Nucleus accumbens (tissue), 56 donors: ENCODE data around the gene ADCY3.

Source experiments
- DNase-seq, 56 donors: peaks; one replicate each; lab custom pipeline; 2025; lab: John Stamatoyannopoulos, UW

Gene ADCY3

DNA sequence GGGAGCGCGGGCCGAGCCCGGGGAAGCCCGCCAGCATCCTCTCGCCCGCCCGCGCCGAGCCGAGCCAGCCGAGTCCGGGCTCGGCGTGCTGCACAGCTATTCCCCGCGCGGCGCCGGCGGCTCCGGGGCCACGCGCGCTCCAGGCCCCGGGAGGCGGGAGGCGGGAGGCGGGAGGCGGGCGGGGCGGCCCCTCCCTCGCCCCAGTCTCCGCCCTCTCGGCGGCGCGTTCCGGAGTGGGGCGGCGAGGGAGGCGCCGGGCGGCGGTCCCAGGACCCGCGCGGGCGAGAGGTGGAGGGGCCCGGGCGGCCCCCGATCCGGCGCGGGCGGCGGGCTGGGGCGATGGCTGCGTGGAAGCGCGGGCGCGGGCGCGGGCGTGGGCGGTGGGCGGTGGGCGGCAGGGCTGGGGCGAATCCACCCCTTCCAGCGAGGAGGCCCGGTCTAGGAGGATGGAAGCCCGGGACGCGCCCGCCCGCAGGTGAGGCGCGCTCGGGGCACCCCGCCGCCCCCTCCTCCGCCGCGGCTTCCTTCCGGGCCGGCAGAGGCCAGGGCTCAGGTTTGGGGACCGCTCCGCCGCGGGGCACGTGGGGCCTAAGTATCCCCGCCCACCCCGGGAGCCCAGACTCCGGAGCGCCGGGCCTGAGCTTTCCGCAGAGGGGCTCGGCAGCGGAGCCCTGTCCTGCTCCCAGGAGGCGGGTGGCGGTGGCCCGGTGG, at the start of gene ADCY3:
Gene ADCY3 (minus strand): TSS at position 140 of the 711 bp plus-strand sequence. CDS start 1,250 bp downstream, outside the sequence.
- DNase-seq = peak in 37 of 56 donors; percentile 18 to 86 (median 48)

GRCh38 chr2:24969784-24970183, 49.7 kb upstream of the ADCY3 start:
- no peak for DNase-seq

- peak in 5 of 56 donors; percentile 4 to 48 (median 13) for DNase-seq
Measured at GRCh38 chr2:24961903-24962302, 41.9 kb upstream of the ADCY3 start.

DNA sequence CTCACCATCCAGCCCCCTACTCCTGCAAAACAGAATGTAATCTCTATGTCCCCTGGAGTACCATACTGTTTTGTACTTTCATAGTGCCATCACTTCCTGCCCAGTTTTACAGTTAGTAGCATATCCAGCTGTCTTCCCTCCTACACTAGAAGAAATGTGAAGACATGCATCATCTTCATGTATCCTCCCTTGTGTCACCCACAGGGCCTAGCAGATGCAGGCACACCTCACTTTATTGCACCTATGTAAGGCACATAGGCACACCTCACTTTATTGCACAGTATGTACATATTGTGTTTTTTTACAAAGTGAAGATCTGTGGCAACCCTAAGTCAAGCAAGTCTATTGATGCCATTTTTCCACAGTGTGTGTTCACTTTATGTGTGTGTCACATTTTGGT, 39.7 kb upstream of the ADCY3 start:
- DNase-seq = no peak

DNA sequence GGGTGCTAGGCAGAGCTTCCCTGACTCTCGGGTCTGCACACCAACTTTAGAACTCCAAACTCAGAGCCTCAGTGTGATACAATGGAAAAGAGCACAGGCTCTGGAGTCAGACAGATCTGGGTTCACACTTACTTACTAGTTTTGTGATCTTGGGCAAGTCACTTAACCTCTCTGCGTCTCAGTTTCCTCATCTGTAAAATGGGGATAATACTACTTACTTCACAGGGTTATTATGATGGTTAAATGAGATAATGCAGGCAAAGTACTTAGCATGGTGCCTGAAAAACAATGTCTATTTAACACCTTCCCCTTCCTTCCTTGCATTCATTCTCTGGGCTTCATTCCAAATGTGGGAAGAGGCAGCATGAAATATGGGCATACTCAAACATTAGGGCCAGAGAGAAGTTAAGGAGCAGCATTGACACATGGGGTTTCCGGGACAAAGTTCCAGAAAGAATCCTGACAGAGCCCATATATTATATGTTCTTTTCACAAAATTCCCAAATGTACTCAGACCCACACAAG, 38.4 kb upstream of the ADCY3 start:
- no peak for DNase-seq

DNA sequence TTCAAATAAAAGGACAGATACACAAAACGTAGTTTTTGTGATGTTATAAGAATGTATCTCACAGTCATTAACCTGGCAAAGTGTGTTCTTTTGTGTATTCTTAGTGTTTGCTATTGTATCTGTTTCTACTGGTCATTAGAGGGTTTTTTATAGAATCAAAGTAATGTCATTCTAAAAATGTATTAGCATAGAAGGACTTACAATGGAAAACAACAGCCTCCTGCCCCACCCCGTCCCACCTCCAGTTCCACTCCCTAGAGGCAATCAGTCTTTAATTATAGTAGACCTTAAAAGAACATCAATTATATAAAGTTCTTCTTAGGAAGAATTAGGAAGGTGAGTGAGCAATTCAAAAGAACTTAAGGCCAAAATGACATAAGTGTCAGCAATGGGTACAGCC, 37.9 kb upstream of the ADCY3 start:
- no peak for DNase-seq

DNA sequence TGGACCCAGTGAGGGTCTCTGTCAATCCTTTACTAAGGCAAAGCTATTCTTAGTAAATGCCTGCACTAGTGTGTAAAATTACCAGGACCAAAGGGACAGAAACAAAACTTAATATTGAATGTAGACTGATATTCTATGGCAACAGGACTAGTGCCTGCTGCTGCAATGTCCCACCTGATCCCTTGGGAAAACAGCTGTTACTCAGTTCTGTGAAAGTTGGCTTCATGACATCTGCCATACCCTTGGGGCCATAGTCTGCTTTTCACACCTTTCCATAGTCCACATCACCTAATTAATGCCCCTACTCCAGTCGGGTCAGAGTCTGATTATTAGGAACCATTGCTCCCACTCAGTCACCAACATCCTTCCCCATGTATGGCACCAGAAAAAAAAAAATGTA, 37.2 kb upstream of the ADCY3 start:
- DNase-seq = no peak

DNA sequence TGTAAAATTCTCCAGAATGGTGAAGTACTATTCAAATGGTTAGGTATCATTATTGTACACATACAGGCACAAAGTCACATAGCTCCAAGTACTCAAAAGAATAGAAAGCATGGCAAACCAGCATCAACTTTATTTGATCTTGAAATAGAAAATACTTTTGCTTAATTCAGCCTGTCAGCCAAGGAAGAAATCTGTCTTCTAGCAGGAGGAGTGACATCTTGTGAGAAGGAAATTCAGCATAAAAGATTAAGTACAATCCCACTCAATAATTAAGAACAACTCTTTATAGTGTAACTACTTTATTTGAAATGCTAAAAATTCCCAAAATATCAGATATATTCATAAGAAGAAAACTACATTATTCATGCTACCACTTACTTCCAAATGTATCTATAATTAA, 35.9 kb upstream of the ADCY3 start:
- DNase-seq = no peak

- DNase-seq = no peak
Measured at GRCh38 chr2:24955232-24955631, 35.2 kb upstream of the ADCY3 start.

DNA sequence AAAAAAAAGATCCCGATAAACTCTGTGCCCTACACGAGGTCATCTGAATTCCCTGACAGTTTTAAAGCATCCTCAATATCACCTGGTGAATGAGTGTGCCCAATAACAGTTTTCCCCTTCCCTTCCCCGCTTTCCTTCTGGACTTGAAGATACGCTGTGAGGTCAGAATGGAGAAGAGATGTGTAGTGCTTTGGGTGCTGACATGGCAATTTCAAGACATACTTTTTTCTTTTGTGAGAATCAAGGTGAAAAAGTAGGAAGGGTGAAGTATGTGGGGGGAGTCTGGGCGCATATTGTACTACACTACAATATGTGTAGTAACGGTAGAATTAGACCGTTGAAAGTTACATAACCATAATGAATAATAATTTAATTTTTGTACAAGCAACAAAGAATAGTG, 30.1 kb upstream of the ADCY3 start:
- DNase-seq = no peak

GRCh38 chr2:24948506-24948905, 28.5 kb upstream of the ADCY3 start:
- DNase-seq = no peak

GRCh38 chr2:24947561-24948157, 27.6 kb upstream of the ADCY3 start:
- no peak for DNase-seq

GRCh38 chr2:24945907-24946306, 25.9 kb upstream of the ADCY3 start:
- DNase-seq = no peak

DNA sequence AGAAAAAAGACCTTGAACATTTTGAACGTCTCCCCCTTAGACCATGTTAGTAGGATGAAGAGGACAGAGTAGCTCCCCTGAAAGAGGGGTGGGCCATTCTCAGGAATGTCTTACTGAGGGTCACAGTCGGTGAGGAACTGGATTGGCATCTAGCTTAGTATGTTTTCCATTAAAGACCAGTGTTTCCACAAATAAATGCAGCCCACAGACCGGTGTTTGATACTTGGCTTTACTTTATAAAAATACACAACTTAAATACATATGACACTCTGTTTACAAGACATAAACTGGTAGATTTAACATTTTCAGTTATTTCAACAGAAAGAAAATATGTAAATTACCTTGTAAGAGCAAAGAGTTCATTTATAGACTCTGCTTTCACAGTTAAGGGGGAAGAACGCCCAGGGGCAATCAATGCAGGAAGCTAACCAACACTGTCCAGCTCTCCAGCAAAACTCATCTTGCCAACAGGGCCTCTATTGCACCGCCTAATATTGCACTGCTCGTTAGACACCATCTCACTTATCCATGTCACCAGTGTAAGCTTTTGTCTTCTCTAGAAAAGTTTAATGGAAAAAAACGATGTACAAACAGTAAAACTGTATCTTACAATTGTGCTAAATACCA, 23.5 kb upstream of the ADCY3 start:
- no peak for DNase-seq

- no peak for DNase-seq
Measured at GRCh38 chr2:24939353-24939752, 19.3 kb upstream of the ADCY3 start.

DNA sequence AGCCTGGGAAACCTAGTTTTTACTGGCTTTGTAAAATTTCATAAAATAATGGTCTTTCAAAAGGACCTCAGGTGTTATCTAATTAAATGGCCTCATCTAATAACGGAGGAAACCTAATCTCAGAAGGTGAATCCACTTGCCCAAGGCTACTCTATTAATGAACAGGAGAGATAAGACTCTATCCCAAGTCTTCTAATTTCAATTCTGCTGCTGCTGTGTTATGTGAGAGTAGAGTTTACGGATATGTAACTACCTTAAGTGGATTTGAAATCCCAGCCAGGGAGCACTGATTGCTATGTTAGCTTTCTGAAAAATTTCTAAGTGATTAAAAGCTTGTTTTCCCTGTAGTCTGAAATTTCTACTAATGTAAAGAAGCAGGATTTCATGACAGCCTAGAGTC, 17.2 kb upstream of the ADCY3 start:
- no peak for DNase-seq

GRCh38 chr2:24935145-24935544, 15.1 kb upstream of the ADCY3 start:
- DNase-seq = no peak

- DNase-seq = no peak
Measured at GRCh38 chr2:24932715-24933114, 12.7 kb upstream of the ADCY3 start.

DNA sequence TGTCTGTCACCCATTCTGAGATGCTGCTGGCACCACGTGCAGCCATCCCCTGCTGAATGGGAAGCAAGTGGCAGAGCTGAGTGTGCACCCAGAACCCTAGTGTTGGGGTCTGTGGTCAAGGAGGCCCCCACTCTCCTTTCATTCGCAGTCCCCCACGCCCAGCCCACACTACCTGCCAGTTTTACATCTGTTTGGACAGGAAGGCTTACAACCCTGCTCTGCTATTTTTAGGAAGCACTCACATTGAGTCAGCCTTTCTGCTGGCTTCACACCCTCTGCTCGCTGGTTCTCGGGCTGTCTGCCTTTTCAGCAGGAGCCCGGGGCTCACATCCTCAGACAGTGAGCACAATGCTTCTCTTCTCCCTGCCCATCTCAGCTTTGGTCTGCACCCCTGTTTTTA, 10.7 kb upstream of the ADCY3 start:
- peak in 18 of 56 donors; percentile 20 to 55 (median 32) for DNase-seq

DNA sequence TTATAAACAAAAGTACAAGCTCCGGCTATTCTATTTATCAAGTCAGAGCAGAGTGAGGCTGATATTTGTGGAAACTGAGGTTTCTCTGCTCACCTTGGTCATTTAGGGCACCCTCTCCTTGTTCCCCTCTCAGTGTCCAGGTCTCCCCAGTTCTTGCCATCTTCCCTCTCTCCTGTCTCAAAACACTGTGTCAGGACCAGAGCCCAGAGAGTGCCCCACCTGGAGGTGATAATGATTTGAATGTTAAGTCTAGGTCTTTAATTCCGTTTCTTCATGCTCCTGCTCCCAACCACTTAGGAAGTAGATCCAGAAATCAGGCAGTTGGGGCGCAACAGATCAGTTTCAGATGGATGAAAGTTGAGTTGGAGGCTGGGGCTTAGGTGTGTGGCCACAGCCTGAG, 9.2 kb upstream of the ADCY3 start:
- no peak for DNase-seq

- no peak for DNase-seq
Measured at GRCh38 chr2:24928036-24928435, 8.0 kb upstream of the ADCY3 start.
